ENCODE measurements around the gene IFNAR1.

DNA sequence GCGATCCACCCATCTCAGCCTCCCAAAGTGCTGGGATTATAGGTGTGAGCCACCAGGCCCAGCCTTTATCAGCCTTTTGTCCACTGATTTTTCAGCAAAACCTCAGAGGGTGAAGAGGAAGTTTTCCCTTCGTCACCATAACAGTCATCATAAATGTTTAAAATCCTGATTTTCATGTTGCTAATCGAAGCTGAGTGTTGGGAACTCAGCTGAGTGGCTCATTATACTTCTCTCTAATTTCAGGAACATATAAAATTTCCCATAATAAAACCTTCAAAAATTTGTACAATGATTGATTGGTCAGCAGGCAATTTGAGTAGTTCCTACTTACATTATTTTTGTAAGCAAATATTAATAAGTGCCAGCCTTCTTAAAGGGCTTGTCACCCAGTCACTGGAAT, 46.6 kb downstream of the IFNAR1 start:
- TF ChIP-seq SIN3A (IDR thresholded peaks at IDR 0.05; ENCODE audit: borderline replicate concordance, insufficient read depth, low read length) (no peak), POLR2AphosphoS5 (IDR thresholded peaks at IDR 0.05; ENCODE audit: low read depth, low read length) (no peak), TAF1 (IDR thresholded peaks at IDR 0.05; ENCODE audit: borderline replicate concordance, insufficient read depth, low read length) (no peak)
- TF ChIP-seq, protein P1, sequence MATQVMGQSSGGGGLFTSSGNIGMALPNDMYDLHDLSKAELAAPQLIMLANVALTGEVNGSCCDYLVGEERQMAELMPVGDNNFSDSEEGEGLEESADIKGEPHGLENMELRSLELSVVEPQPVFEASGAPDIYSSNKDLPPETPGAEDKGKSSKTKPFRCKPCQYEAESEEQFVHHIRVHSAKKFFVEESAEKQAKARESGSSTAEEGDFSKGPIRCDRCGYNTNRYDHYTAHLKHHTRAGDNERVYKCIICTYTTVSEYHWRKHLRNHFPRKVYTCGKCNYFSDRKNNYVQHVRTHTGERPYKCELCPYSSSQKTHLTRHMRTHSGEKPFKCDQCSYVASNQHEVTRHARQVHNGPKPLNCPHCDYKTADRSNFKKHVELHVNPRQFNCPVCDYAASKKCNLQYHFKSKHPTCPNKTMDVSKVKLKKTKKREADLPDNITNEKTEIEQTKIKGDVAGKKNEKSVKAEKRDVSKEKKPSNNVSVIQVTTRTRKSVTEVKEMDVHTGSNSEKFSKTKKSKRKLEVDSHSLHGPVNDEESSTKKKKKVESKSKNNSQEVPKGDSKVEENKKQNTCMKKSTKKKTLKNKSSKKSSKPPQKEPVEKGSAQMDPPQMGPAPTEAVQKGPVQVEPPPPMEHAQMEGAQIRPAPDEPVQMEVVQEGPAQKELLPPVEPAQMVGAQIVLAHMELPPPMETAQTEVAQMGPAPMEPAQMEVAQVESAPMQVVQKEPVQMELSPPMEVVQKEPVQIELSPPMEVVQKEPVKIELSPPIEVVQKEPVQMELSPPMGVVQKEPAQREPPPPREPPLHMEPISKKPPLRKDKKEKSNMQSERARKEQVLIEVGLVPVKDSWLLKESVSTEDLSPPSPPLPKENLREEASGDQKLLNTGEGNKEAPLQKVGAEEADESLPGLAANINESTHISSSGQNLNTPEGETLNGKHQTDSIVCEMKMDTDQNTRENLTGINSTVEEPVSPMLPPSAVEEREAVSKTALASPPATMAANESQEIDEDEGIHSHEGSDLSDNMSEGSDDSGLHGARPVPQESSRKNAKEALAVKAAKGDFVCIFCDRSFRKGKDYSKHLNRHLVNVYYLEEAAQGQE (IDR thresholded peaks at IDR 0.05; ENCODE audit: insufficient read depth in 1 of 2, low read depth in 2 of 2, low read length in 2 of 2) = no peak
